ENCODE measurements around the gene SFT2D3. TPM values are rescaled to one million over a fixed set of nuclear protein-coding genes. Genes with fewer than 3 reads are reported as not detected.

The SFT2D3 gene
- total RNA-seq, 1 donor from 2014 or later: 5.9 TPM

DNA sequence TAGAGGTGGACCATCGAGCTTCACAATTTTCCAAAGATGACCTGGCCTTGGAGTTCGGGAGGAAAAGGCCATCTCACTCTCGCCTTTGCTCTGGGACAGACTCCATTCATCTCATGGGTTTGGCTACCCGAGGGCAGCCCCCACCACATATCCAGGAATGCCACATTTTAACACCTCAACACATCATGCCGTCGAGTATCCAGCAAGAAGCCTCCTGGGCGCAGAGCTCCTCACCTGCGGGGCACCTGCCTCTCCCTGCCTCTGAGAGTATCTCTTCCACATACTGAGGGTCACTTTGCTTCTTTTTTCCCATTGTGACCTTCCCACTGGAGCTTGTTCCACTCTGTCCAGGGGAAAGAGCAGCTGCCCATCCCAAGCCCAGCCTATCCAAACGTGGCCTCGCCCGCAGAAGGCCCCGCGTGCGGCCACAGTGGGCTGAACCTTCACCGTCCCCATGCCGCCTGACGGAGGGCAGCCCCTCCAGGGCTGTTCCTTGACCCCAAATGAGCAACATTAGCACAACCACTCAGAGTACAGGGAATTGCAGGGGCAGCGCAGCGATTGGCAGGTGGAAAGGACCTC is 20.5 kb upstream of the SFT2D3 start:
- no peaks in the 10 kb centered on the region for H3K9me3 Mint-ChIP-seq
- intact Hi-C loops (cut with micrococcal nuclease): no loop called here
- H3K4me1 Mint-ChIP-seq (ENCODE audit: low read depth): peaks cover 4% of the 10 kb centered on the region
- no peak for DNase-seq (ENCODE audit: low spot score)
- H3K27ac Mint-ChIP-seq: no peak overlapping the region
- H3K36me3 Mint-ChIP-seq (ENCODE audit: low read depth): no peaks in the 10 kb centered on the region
- no peak overlapping the region for H3K4me3 Mint-ChIP-seq (ENCODE audit: low read depth)
- peaks cover 51% of the 10 kb centered on the region for H3K27me3 Mint-ChIP-seq (ENCODE audit: low read depth)

- H3K4me1 Mint-ChIP-seq (ENCODE audit: low read depth): peaks cover 4% of the 10 kb centered on the region
- H3K27ac Mint-ChIP-seq: no peak overlapping the region
- H3K4me3 Mint-ChIP-seq (ENCODE audit: low read depth): no peak overlapping the region
- H3K9me3 Mint-ChIP-seq: no peaks in the 10 kb centered on the region
- H3K36me3 Mint-ChIP-seq (ENCODE audit: low read depth): no peaks in the 10 kb centered on the region
- no peak for DNase-seq (ENCODE audit: low spot score)
- H3K27me3 Mint-ChIP-seq (ENCODE audit: low read depth): peaks cover 52% of the 10 kb centered on the region
- intact Hi-C loops (cut with micrococcal nuclease): no loop called here
Measured at GRCh38 chr2:127681288-127681804, 20.0 kb upstream of the SFT2D3 start.

DNA sequence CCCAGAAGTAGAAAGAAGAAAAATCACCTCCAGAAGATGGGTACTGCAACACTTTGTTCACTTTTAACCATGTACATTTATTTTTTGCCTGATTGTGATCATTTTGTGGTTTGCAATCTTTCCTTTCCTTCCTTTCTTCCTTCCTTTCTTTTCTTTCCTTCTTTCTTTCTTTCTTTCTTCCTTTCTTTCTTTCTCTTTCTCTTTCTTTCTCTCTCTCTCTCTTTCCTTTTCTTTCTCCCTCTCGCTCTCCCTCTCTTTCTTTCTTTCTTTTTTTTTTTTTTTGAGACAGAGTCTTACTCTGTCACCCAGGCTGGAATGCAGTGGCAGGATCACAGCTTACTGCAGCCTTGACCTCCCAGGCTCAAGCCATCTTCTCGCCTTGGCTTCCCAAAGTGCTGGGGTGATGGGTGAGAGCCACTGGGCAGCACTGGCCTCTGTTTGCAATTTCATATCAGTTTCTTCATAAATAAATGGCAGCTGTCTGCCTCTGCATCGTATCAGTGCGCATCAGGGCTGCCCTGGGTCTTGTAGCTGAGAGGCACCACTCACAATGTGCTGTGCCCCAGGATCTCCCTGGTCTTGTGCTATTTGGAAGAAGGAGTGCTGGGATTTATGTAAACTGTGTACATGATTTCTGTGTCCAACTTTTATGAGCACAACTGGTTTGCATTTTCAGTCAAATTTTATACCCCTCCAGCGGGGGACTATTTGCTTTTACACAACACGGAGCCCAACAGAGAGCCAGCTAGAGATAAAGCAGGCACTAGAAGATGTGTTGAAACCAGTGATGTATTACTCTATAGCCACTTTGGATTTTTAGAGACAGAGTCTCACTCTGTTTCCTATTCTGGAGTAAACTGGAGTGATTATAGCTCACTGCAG is 19.1 kb upstream of the SFT2D3 start:
- no peak for DNase-seq (ENCODE audit: low spot score)
- peaks cover 52% of the 10 kb centered on the region for H3K27me3 Mint-ChIP-seq (ENCODE audit: low read depth)
- H3K4me3 Mint-ChIP-seq (ENCODE audit: low read depth): no peak overlapping the region
- H3K36me3 Mint-ChIP-seq (ENCODE audit: low read depth): no peaks in the 10 kb centered on the region
- H3K4me1 Mint-ChIP-seq (ENCODE audit: low read depth): peaks cover 4% of the 10 kb centered on the region
- intact Hi-C loops (cut with micrococcal nuclease): no loop called here
- no peak overlapping the region for H3K27ac Mint-ChIP-seq
- no peaks in the 10 kb centered on the region for H3K9me3 Mint-ChIP-seq

DNA sequence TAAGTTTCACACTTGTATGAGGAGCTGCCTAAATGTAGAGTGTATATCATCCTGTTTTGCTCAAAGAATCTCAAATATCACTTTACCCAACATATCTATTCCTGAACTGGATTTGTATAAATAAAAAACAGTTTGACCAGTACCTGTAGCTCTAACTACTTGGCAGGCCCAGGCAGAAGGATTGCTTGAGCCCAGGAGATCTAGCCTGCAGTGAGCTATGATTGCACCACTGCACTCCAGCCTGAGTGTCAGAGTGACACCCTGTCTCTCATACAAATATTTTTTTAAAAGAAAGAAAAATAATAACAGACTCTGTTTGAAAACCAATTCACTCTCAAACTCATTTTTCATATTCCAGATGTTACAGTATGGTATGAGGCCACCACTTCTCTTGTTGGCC is 18.2 kb upstream of the SFT2D3 start:
- Mint-ChIP-seq H3K4me3 (ENCODE audit: low read depth) (no peak overlapping the region), H3K36me3 (ENCODE audit: low read depth) (no peaks in the 10 kb centered on the region), H3K9me3 (peaks cover 2% of the 10 kb centered on the region), H3K27me3 (ENCODE audit: low read depth) (peaks cover 47% of the 10 kb centered on the region), H3K4me1 (ENCODE audit: low read depth) (peaks cover 4% of the 10 kb centered on the region), H3K27ac (no peak overlapping the region)
- intact Hi-C loops (cut with micrococcal nuclease): no loop called here
- no peak for DNase-seq (ENCODE audit: low spot score)

- Mint-ChIP-seq H3K27ac (no peak overlapping the region), H3K9me3 (peaks cover 8% of the 10 kb centered on the region), H3K36me3 (ENCODE audit: low read depth) (no peaks in the 10 kb centered on the region), H3K4me3 (ENCODE audit: low read depth) (no peak overlapping the region), H3K27me3 (ENCODE audit: low read depth) (peaks cover 41% of the 10 kb centered on the region), H3K4me1 (ENCODE audit: low read depth) (peaks cover 4% of the 10 kb centered on the region)
- intact Hi-C loops (cut with micrococcal nuclease): no loop called here
- DNase-seq (ENCODE audit: low spot score): no peak
Measured at GRCh38 chr2:127683757-127684156, 17.5 kb upstream of the SFT2D3 start.

DNA sequence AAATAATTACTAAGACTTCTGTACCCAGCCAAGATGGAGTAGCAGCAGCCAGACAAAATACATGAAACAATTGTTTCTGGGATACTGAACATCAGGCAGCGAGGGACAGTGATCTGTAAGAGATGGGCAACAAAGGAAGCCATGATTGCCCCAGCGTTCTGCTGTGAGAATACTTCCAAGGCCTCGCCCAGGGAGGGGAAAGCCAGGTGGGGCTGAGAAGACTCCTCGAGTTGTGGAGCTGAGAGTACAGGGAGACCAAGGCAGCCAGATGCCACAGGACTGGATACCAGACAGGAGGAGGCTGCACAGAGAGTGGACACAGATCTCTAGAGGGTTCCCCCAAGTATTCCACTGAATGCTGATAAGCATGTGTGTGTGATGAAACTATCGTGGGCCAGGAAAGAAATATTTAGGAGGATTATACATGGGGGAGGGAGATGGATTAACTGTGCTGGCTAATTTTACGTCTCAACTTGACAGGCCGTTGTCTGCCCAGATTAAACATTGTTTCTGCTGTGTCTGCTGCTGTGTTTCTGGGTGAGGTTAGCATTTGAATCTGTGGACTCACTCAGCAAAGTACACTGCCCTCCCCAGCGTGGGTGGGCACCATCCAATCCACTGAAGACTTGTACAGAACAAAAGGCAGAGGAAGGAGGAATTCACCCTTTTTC is 15.8 kb upstream of the SFT2D3 start:
- H3K4me1 Mint-ChIP-seq (ENCODE audit: low read depth): peaks cover 4% of the 10 kb centered on the region
- H3K9me3 Mint-ChIP-seq: peaks cover 13% of the 10 kb centered on the region
- H3K36me3 Mint-ChIP-seq (ENCODE audit: low read depth): peaks cover 3% of the 10 kb centered on the region
- H3K27me3 Mint-ChIP-seq (ENCODE audit: low read depth): peaks cover 38% of the 10 kb centered on the region
- intact Hi-C loops (cut with micrococcal nuclease): no loop called here
- H3K4me3 Mint-ChIP-seq (ENCODE audit: low read depth): no peak overlapping the region
- H3K27ac Mint-ChIP-seq: no peak overlapping the region
- DNase-seq (ENCODE audit: low spot score): no peak

- no peak for DNase-seq (ENCODE audit: low spot score)
- Mint-ChIP-seq H3K4me3 (ENCODE audit: low read depth) (no peak overlapping the region), H3K27me3 (ENCODE audit: low read depth) (peaks cover 30% of the 10 kb centered on the region), H3K36me3 (ENCODE audit: low read depth) (peaks cover 9% of the 10 kb centered on the region), H3K9me3 (peaks cover 29% of the 10 kb centered on the region), H3K27ac (no peak overlapping the region), H3K4me1 (ENCODE audit: low read depth) (no peaks in the 10 kb centered on the region)
- intact Hi-C loops (cut with micrococcal nuclease): no loop called here
Measured at GRCh38 chr2:127688405-127688804, 12.9 kb upstream of the SFT2D3 start.

GRCh38 chr2:127690696-127691095 is 10.6 kb upstream of the SFT2D3 start:
- no peak overlapping the region for H3K4me3 Mint-ChIP-seq (ENCODE audit: low read depth)
- peaks cover 29% of the 10 kb centered on the region for H3K9me3 Mint-ChIP-seq
- peaks cover 21% of the 10 kb centered on the region for H3K27me3 Mint-ChIP-seq (ENCODE audit: low read depth)
- no peak overlapping the region for H3K27ac Mint-ChIP-seq
- no peaks in the 10 kb centered on the region for H3K4me1 Mint-ChIP-seq (ENCODE audit: low read depth)
- no peak for DNase-seq (ENCODE audit: low spot score)
- intact Hi-C loops (cut with micrococcal nuclease): no loop called here
- H3K36me3 Mint-ChIP-seq (ENCODE audit: low read depth): peaks cover 9% of the 10 kb centered on the region

DNA sequence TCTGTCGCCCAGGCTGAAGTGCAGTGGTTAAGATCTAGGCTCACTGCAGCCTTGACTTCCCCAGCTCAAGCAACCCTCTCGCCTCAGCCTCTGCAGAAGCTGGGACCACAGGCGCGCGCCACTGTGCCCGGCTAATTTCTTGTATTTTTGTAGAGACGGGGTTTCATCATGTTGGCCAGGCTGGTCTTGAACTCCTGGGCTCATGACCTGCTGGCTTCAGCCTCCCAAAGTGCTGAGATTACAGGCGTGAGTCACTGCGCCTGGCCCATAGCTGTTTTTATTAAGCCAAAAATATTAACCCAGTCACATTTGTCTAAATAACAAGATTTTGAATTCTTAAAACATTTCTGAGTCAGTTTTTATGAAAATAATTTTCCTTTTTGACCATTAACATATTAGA is 6.3 kb upstream of the SFT2D3 start:
- Mint-ChIP-seq H3K36me3 (ENCODE audit: low read depth) (peaks cover 6% of the 10 kb centered on the region), H3K4me3 (ENCODE audit: low read depth) (no peak overlapping the region), H3K27ac (no peak overlapping the region), H3K4me1 (ENCODE audit: low read depth) (no peaks in the 10 kb centered on the region), H3K27me3 (ENCODE audit: low read depth) (peaks cover 2% of the 10 kb centered on the region), H3K9me3 (peaks cover 18% of the 10 kb centered on the region)
- no peak for DNase-seq (ENCODE audit: low spot score)
- intact Hi-C loops (cut with micrococcal nuclease): no loop called here

- no peak overlapping the region for H3K27ac Mint-ChIP-seq
- peaks cover 2% of the 10 kb centered on the region for H3K27me3 Mint-ChIP-seq (ENCODE audit: low read depth)
- H3K9me3 Mint-ChIP-seq: peaks cover 14% of the 10 kb centered on the region
- H3K4me1 Mint-ChIP-seq (ENCODE audit: low read depth): peaks cover 7% of the 10 kb centered on the region
- peaks cover 11% of the 10 kb centered on the region for H3K36me3 Mint-ChIP-seq (ENCODE audit: low read depth)
- peak; percentile 34 for DNase-seq (ENCODE audit: low spot score)
- intact Hi-C loops (cut with micrococcal nuclease): no loop called here
- no peak overlapping the region for H3K4me3 Mint-ChIP-seq (ENCODE audit: low read depth)
Measured at GRCh38 chr2:127695491-127696472, 5.5 kb upstream of the SFT2D3 start.

GRCh38 chr2:127697482-127698180 is 3.7 kb upstream of the SFT2D3 start:
- Mint-ChIP-seq H3K9me3 (no peaks in the 10 kb centered on the region), H3K27ac (no peak overlapping the region), H3K4me1 (ENCODE audit: low read depth) (peaks cover 12% of the 10 kb centered on the region), H3K36me3 (ENCODE audit: low read depth) (peaks cover 10% of the 10 kb centered on the region), H3K4me3 (ENCODE audit: low read depth) (no peak overlapping the region), H3K27me3 (ENCODE audit: low read depth) (peaks cover 2% of the 10 kb centered on the region)
- intact Hi-C loops (cut with micrococcal nuclease): no loop called here
- DNase-seq (ENCODE audit: low spot score): no peak
